8988T (cell line): ENCODE data around the gene PDE3A.

Experiments
- DNase-seq: peaks from one replicate; pipeline ENCODE4 v3.0.0; 2011

PDE3A gene

GRCh38 chr12:20426957-20427356 is 58.6 kb downstream of the PDE3A start:
- DNase-seq, result no peak

DNA sequence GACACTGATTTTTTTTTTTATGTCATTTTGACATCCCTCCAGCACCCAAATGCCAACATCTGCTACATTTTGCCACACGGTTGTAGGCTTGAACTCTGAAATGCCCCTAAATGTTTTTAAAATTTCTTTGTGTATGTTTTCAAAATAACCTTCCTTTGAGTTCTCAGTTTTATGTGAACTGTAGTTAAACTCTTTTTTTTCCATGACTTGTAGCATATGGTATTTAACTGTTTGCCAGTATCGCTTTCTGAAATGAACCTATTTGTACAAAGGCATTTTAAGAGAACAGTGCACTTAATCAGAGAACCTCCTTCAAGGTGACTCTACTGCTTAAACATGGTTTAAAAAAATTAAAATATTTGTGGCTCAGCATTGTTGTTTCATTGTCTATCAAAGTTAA is 61.5 kb downstream of the PDE3A start:
- DNase-seq, result no peak

DNA sequence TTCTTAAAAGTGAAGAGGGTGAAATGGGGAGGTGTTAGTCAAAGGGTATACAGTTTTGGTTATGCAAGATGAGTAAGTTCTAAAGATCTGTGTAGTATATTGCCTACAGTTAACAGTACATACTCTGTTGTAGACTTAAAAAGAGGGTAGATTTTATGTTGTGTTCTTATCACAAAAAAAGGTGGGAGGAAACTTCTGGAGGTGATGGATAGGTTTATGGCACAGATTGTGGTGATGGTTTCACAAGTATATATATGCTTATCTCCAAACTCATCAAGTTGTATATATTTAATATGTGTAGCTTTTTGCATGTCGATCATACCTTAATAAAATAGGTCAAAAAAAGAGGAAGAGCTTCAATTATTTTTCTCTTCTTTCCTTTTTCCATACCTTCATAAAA is 64.0 kb downstream of the PDE3A start:
- no peak for DNase-seq

DNA sequence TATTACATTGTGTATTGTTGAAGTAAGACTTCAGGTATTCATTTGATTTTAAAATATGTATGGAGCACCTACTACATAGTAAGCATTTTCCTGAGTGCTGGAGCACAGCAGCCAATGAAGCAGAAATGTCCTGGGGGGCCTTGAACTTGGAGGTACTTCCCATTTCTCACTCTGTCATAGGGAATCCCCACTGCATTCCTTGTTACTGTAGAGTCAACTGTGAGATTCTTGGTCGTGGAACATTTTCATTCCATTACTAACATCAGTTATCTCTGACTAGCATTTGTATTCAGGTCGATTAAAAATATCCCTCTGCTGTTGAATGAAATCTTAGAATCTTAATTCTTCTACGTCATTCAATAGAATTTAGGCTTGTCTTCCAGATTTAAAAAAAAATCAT is 66.7 kb downstream of the PDE3A start:
- no peak for DNase-seq

DNA sequence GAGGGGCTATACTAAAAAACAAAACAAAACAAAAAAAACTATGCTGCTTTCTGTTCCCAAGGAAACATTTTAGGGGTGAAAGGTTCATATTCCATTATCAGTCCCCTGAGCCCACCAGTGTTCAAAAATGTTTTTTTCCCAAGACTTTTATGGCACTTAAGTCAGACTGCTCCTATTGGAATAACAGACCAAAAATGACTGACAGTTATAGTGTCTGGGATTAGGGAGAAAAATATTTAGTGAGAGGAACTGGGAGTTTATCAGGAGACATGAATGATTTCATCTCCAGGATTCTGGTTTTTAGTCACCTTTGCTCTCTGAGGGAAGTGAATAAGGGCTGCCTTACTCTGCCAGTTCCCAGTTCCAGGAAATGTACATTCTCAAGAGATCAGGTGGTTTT is 68.0 kb downstream of the PDE3A start:
- no peak for DNase-seq

DNA sequence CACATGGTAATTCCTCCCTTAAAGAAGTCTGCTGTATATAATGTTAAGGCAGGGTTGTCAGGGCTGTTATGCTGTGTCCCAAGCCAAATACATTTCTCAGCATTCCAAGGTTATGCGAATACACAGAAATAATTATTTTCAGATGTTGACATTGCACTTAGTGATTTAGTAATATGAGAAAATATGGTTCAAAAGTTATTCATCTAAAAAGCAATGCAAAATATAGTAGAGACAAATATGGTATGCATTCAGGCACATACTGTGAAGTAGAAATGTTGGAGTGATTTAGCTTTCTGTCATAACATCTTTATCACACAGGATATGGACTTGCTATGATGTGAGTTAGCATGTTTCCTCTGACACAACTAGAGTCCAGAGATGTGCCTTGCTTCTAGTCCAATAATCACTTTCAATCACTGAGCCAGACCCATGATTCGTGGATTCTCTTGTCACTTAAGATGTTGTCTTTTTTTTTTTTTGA is 70.0 kb downstream of the PDE3A start:
- no peak for DNase-seq

GRCh38 chr12:20439626-20440025 is 71.3 kb downstream of the PDE3A start:
- DNase-seq, result no peak

- DNase-seq, result no peak
Measured at GRCh38 chr12:20440408-20440807, 72.1 kb downstream of the PDE3A start.

- DNase-seq, result no peak
Measured at GRCh38 chr12:20442322-20442721, 74.0 kb downstream of the PDE3A start.

GRCh38 chr12:20443255-20443654 is 74.9 kb downstream of the PDE3A start:
- DNase-seq, result no peak

GRCh38 chr12:20443792-20444191 is 75.5 kb downstream of the PDE3A start:
- DNase-seq, result no peak

DNA sequence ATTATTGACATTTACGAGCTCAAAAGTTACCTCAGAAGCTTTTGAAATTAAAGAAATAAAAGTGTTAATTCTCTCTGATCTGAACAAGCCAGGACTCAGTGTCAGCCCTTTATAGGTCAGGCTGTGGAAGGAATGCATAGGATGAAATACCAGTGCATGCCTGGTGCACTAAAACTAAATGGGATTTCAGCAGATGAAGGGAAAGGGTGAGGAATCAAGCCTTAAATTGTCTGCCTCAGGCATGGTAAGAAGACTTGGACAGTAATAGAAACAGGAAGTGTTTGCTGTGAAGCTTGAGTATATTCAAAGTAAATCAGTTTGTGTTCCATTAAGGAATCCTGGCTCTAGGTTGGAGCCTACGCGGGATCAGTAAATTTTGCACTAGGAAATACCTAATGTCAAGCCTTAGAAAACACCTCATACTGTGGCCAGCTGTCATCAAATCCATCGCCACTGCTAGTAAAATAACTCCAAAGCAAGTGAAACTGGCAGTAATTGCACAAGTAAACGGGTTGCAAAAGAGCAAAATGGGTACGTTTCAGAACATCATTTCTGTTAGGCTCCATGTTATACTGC is 76.3 kb downstream of the PDE3A start:
- no peak for DNase-seq

DNA sequence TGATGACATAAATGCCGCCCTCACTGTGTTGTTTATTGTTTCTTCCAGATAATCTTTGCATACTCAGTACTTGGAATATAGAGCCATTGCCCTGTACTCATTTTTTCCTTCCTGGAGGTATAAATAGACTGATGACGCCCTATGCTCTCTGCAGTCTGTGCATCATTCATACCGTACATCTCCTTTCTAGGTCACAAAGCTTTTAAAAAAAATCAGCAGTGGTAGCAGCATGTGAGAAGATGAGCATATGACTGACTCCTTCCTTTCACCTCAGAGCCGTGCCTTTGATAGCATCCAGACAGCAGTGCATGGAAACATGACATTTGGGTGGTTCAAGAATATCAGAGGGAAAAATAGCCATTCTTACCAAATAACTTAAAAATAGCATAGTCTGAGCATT is 77.3 kb downstream of the PDE3A start:
- DNase-seq, result no peak

DNA sequence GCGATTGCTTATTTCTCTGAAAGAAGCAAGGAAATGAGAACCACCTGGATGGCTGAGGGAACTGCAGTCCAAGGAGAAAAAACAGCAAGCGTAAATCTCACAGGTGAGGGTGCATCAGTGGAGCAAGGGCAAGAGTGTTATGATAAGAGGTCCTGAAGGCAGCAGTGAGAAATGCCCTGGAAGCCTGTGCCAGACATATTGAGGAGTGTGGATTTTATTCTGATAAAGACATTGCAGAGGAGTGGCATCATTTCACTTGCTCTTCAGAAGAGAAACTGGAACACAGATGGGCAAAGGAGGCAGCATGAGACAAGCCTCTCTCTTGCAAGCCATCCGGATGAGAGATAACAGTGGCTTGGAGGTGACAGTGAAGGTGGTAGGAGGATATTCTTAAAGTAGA is 78.5 kb downstream of the PDE3A start:
- no peak for DNase-seq

GRCh38 chr12:20448781-20449180 is 80.4 kb downstream of the PDE3A start:
- no peak for DNase-seq

DNA sequence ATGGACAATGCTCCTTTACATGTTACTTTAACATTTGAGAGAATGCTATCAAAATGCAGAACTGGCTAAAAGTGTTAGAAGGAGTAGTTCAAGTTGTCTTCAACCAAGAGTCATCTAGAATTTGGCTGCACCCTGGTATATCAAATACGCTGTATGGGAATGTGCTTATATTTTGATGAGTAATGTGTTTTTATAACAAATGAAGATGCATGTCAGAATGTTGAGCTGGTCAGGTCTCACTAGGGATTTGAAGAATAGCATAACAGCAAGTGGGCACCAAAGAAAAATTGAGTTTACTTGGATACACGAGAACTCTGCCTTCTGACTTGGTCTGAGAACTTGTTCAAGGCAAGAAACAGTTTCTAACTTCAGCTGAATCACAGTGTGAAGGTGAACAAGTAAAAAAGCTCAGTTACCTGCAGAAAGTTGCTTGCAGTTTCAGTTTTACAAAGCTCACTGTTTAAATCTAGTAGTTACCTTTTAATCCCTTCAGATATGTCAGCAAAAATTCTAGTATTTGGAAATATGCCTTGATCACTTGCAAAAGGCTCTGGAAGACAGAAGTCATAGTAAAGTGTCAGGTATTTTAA is 82.3 kb downstream of the PDE3A start:
- DNase-seq, result no peak

DNA sequence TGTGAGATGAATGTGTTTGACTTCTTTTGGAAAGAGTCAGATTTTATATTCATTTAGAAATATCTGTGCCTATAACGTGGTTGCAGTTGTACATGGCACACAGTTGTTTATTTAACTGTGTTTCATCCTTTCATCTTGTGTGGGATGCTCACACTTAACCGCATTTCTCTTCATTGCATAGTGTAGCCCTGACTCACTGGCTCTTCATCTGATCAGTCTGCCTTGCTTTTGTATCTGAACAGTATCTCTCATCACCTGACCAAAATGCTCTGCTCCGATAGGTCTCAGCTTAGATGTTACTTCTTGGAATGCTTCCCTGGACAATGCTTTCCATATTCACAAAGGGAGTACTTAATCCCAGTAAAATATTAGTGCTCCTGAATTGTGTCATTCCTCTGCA is 83.4 kb downstream of the PDE3A start:
- no peak for DNase-seq

DNA sequence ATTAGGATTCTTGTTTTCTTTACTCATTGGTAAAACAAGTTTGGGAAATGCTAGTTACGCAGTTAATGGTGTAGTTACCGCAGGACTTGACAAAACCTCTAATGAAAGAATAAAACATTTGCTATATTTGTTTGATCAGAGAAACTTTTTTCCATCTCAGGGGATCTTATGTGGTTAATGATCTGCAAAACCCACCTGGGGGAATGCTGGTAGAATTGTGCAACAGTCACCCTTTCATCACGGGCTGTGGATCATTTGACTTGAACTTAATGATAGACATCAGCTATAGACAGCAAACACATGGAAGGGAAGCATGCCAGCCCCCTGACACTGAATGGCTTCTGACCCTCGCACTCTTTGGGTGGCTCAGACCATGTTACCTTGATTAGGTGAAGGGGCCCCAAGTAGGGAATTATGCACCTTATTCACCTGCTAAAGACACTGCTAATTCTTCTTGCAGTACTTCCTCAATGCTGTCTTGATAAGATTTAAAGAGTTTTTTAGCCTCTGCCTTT is 84.2 kb downstream of the PDE3A start:
- no peak for DNase-seq

DNA sequence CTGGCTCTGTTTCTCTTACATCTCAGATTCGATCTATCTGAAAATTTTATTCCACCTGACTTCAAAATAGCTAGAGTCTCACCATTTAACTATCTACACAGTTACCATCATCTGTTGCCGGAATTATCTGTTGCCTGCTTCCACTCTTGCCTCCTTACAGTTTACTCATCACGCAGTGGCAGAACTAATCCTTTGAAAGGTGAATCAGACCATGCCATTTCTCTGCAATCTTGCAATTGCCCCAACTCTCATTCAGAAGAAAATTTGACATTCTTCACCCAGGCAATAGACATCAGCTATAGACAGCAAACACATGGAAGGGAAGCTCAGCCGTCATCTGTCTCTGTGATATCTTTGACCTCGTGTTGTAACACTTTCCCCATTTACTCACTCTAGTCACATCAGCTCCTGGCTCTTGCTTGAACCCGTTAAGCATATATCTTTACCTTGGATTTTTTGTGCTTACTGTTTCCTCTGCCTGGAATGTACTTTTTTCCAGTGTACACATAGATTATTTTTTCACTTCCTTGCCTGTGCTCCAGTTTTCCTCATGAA is 85.5 kb downstream of the PDE3A start:
- DNase-seq, result no peak

DNA sequence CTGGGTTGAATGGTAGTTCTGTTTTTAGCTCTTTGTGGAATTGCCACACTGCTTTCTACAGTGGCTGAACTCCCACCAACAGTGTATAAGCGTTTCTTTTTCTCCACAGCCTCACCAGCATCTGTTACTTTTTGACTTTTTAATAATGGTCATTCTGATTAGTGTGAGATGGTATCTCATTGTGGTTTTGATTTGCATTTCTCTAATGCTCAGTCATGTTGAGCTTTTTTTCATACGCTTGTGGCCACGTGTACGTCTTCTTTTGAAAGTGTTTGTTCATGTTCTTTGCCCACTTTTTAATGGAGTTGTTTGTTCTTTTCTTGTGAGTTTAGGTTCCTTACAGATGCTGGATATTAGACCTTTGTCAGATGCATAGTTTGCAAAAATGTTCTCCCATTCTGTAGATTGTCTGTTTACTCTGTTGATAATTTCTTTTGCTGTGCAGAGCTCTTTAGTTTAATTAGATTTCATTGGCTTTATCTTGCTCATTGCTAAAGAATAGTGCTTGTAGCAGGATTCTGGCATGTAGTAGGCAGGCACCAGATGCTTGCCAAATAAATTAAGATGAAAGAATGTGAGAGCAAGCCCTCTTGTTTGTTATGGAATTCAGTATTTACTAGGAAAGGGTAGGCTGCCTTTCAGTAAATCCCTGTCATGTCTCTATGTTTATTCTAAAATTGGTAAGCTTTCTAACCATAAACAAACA is 86.8 kb downstream of the PDE3A start:
- DNase-seq, result no peak

DNA sequence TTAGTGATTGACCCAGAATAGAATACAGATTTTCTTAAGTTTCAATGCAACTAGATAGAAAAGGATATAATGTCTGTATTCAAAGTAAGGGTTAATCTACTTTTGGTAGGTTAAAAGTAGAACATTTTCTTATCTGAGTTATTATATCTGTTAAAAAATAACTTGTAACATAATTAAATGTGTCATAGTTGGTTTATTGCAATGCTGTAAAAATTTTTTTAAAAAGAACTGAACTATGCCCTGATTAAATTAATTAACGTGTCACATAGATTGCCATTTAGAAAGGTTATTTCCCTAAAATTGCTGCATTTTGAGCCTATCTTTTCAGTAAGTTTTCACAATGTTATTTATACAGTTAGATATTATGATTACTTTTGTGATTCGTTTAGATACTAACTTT is 89.2 kb downstream of the PDE3A start:
- no peak for DNase-seq

DNA sequence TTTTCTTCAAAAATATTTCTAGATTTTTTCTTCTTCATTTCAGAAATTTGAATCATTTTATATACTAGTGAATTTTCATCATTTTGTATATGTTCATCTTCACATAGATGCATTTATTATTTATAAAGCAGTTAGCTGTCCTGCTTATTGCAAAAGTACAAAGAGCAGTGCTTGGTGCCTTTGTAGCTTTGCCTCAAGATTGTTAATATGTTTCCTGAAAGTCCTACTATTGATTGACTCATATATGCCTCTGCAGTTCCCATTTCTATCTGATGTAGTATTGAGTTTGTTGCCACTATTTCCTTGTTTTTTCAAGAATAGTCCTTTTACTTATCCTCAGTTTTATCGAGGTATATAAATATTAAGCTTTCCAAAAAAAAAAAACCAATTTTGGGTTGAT is 89.7 kb downstream of the PDE3A start:
- DNase-seq, result no peak

DNA sequence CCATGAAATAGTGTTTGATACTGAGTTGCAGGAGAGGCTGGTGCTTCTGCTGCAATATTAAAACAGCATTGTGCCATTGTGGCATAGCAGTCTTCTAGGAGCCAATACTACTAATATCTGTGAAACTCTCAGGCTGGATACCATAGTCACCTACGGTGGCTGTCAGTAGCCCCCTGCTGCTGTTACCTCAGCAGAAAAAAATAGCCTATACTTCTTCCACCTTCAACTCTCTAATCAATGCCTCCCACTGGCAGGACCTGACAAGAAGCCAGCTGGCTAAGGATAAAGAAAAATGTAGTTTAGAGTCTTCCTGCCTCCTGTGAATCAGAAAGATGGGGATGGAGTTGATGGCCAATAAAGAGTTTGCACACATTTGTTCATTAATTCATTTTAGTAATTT is 91.6 kb downstream of the PDE3A start:
- no peak for DNase-seq

- DNase-seq, result no peak
Measured at GRCh38 chr12:20460956-20461355, 92.6 kb downstream of the PDE3A start.
